A673 (cell line): ENCODE results near the gene SIDT1. TPM values are rescaled to one million over a fixed set of nuclear protein-coding genes. Genes with fewer than 3 reads are reported as not detected.

ENCODE experiments used
- BruUV-seq: library from RNA; stranded (reverse); fragments of 400-500 nt; replicated peaks from 2 replicates; lab custom pipeline; 2021; lab: Mats Ljungman, UMichigan
- CTCF ChIA-PET: fragments of 300-600 bp; sonication (Branson Sonifier 250); formaldehyde crosslinking; loops from one replicate; lab custom pipeline; 2022; ENCODE audit warnings: antibody characterized with exemption; lab: Charles Lee
- POLR2A ChIA-PET: fragments of 300-600 bp; sonication (Branson Sonifier 250); formaldehyde crosslinking; loops from one replicate; lab custom pipeline; 2022; ENCODE audit warnings: antibody characterized with exemption; ENCODE audit not compliant: low non-redundant PET; lab: Charles Lee
- DNase-seq: peaks from one replicate; pipeline ENCODE4 v3.0.0-alpha.2; 2015; ENCODE audit warnings: low spot score
- H3K27ac ChIP-seq: fragments of 200-600 bp; sonication (generic); 2 replicates; pipeline ENCODE4 v1.5.1; 2016; ENCODE audit warnings: mixed run types, low read depth, mild to moderate bottlenecking, mixed read lengths, antibody characterized with exemption, low read length; ENCODE audit not compliant: poor library complexity, severe bottlenecking
- H3K27me3 ChIP-seq: fragments of 200-600 bp; sonication (generic); replicated peaks from 2 replicates; pipeline ENCODE4 v1.6.1; 2017; ENCODE audit warnings: mixed run types, low read depth, mild to moderate bottlenecking, mixed read lengths, antibody characterized with exemption, low read length; ENCODE audit not compliant: insufficient read depth, poor library complexity
- H3K36me3 ChIP-seq: fragments of 200-600 bp; sonication (generic); 2 replicates; pipeline ENCODE4 v1.6.1; 2016; ENCODE audit warnings: mixed run types, mild to moderate bottlenecking, mixed read lengths, antibody characterized with exemption, low read length; ENCODE audit not compliant: insufficient read depth, poor library complexity, severe bottlenecking
- H3K4me1 ChIP-seq: fragments of 200-600 bp; sonication (generic); 2 replicates; pipeline ENCODE4 v1.6.1; 2017; ENCODE audit warnings: mixed run types, mild to moderate bottlenecking, mixed read lengths, antibody characterized with exemption, low read length; ENCODE audit not compliant: insufficient read depth, poor library complexity, severe bottlenecking
- H3K4me3 ChIP-seq: fragments of 200-600 bp; sonication (generic); 2 replicates; pipeline ENCODE4 v1.5.1; 2016; ENCODE audit warnings: low read depth, mixed run types, mild to moderate bottlenecking, mixed read lengths, low read length; ENCODE audit not compliant: poor library complexity, severe bottlenecking
- H3K9me3 ChIP-seq: fragments of 200-600 bp; sonication (generic); 2 replicates; pipeline ENCODE4 v1.6.1; 2016; ENCODE audit warnings: mixed run types, low read depth, mild to moderate bottlenecking, mixed read lengths, antibody characterized with exemption, low read length; ENCODE audit not compliant: poor library complexity, severe bottlenecking
- CTCF ChIP-seq: fragments of 300-800, 200-600 bp; sonication (generic); conservative IDR thresholded peaks from 2 replicates; pipeline ENCODE4 v1.5.1; 2017; ENCODE audit warnings: low read depth, mild to moderate bottlenecking, antibody characterized with exemption, low read length, moderate library complexity, mixed read lengths
- EZH2 ChIP-seq: fragments of 200-600 bp; sonication (generic); IDR thresholded peaks from 2 replicates; pipeline ENCODE4 v1.6.1; 2017; ENCODE audit warnings: borderline replicate concordance, low read depth, mild to moderate bottlenecking, mixed read lengths, antibody characterized with exemption, low read length; ENCODE audit not compliant: poor library complexity, severe bottlenecking
- intact Hi-C: fragments of 100-400 bp; cut with micrococcal nuclease; formaldehyde crosslinking; loops from one replicate; pipeline ENCODE4 v1.10.0; 2022; ENCODE audit not compliant: unreplicated experiment
- total RNA-seq: library from RNA; stranded (reverse); gene quantifications from 2 replicates; pipeline ENCODE4 v1.2.3, GENCODE V29; 2021

The SIDT1 gene
- total RNA-seq, 1 experiment from 2014 or later, result not detected

DNA sequence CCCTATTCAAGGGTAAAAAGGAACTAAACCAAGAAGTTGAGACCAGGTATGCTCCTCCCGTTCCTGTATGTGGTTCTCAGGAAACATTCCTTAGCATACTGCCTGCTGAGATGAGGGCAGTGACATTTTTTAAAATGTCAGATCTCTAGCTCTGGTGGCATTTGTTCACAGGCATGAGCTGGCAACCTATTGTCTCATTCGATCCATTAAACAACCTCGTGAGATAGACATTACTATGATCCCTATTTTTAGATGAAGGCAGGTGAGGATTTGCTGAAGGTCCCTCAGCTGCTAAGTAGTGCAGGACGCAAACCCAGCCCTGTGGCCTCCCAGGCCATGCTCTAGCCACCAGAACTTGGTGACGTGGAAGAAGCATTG, 74.9 kb downstream of the SIDT1 start:
- Histone ChIP-seq H3K4me3 (no peak overlapping the region), H3K36me3 (no peaks in the 10 kb centered on the region), H3K27me3 (no peaks in the 10 kb centered on the region), H3K4me1 (no peaks in the 10 kb centered on the region), H3K9me3 (no peaks in the 10 kb centered on the region), H3K27ac (no peak overlapping the region)
- no peak for DNase-seq
- TF ChIP-seq EZH2 (no peak), CTCF (no peak)
- no TSS peak for BruUV-seq
- ChIA-PET POLR2A (no interaction called here), CTCF (no interaction called here)
- intact Hi-C loops, result no loop called here

DNA sequence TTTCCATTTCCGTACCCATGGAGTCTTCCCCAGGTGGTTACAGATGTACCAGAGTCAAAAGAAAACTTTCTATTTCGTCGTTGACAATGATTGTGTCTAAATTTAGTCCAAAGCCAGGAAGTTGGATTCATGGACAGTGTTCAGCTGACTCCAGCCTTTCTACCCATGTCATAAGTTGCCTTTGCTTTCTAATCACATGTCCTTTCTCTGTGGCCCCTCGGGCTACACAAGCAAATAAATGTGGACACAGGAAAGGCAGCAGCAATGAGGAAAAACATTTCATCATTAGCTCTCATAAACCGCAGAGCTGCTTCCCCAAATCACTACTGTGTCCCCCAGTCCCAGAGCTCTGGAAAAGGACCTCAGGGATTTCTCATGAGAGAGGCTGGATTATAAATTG, 82.0 kb downstream of the SIDT1 start:
- CTCF ChIA-PET, result no interaction called here
- POLR2A ChIA-PET, result no interaction called here
- H3K4me3 ChIP-seq, result no peak overlapping the region
- no peaks in the 10 kb centered on the region for H3K9me3 ChIP-seq
- BruUV-seq, result no TSS peak
- H3K27me3 ChIP-seq, result no peaks in the 10 kb centered on the region
- no peaks in the 10 kb centered on the region for H3K36me3 ChIP-seq
- TF ChIP-seq CTCF (no peak), EZH2 (no peak)
- no peak for DNase-seq
- no peaks in the 10 kb centered on the region for H3K4me1 ChIP-seq
- intact Hi-C loops, result no loop called here
- H3K27ac ChIP-seq, result no peak overlapping the region

GRCh38 chr3:113615976-113616375, 83.6 kb downstream of the SIDT1 start:
- CTCF ChIA-PET, result no interaction called here
- Histone ChIP-seq H3K27ac (no peak overlapping the region), H3K36me3 (no peaks in the 10 kb centered on the region), H3K9me3 (no peaks in the 10 kb centered on the region), H3K4me3 (no peak overlapping the region), H3K27me3 (no peaks in the 10 kb centered on the region), H3K4me1 (no peaks in the 10 kb centered on the region)
- TF ChIP-seq CTCF (no peak), EZH2 (no peak)
- intact Hi-C loops, result no loop called here
- DNase-seq, result no peak
- POLR2A ChIA-PET, result no interaction called here
- BruUV-seq, result no TSS peak
